NCI-H187 (cell line): ENCODE measurements around the gene SMAGP.
"Not testable (repeated sequence)": the region's sequence is repeated elsewhere in the genome, so short reads cannot be mapped to it uniquely, and the experiment has no call there.

Source experiments
- DNase-seq, 2 experiments: peaks; one replicate each; lab custom pipeline; 2025; lab: John Stamatoyannopoulos, UW

SMAGP gene

GRCh38 chr12:51225234-51225633, 45.0 kb downstream of the SMAGP start:
- no peak for DNase-seq

- DNase-seq, result no peak
Observed at GRCh38 chr12:51224625-51225024, 45.6 kb downstream of the SMAGP start.

GRCh38 chr12:51222461-51222860, 47.8 kb downstream of the SMAGP start:
- no peak for DNase-seq

- not testable (repeated sequence) for DNase-seq
Observed at GRCh38 chr12:51219857-51220256, 50.4 kb downstream of the SMAGP start.

- DNase-seq, result no peak
Observed at GRCh38 chr12:51219322-51219721, 50.9 kb downstream of the SMAGP start.

- no peak for DNase-seq
Observed at GRCh38 chr12:51218607-51219161, 51.5 kb downstream of the SMAGP start.

- DNase-seq, result peak; percentile 38 to 56
Observed at GRCh38 chr12:51217968-51218606, 52.1 kb downstream of the SMAGP start, which contains the start of gene POU6F1. Gene POU6F1 (minus strand): TSS chr12:51218062. CDS start chr12:51206836, 11,226 bp downstream.

GRCh38 chr12:51217133-51217967, 52.9 kb downstream of the SMAGP start:
- no peak for DNase-seq

GRCh38 chr12:51216642-51217041, 53.6 kb downstream of the SMAGP start:
- no peak for DNase-seq

GRCh38 chr12:51214895-51215294, 55.3 kb downstream of the SMAGP start:
- DNase-seq, result no peak

- no peak for DNase-seq
Observed at GRCh38 chr12:51210690-51211395, 59.4 kb downstream of the SMAGP start.

GRCh38 chr12:51209259-51209658, 61.0 kb downstream of the SMAGP start:
- DNase-seq, result no peak

GRCh38 chr12:51208016-51208660, 62.1 kb downstream of the SMAGP start:
- no peak for DNase-seq

GRCh38 chr12:51205350-51205749, 64.9 kb downstream of the SMAGP start:
- no peak for DNase-seq

GRCh38 chr12:51202718-51203117, 67.5 kb downstream of the SMAGP start:
- no peak for DNase-seq

- DNase-seq, result no peak
Observed at GRCh38 chr12:51200806-51201205, 69.4 kb downstream of the SMAGP start.

GRCh38 chr12:51200156-51200555, 70.1 kb downstream of the SMAGP start:
- no peak for DNase-seq

GRCh38 chr12:51199366-51199945, 70.8 kb downstream of the SMAGP start:
- no peak for DNase-seq

GRCh38 chr12:51198568-51199365, 71.4 kb downstream of the SMAGP start:
- DNase-seq, result no peak

GRCh38 chr12:51197736-51198567, 72.3 kb downstream of the SMAGP start:
- no peak for DNase-seq
